ENCODE results near the gene CYP2D6. TPM values are rescaled to one million over a fixed set of nuclear protein-coding genes. Genes with fewer than 3 reads are reported as not detected.
A peak's percentile ranks its signal among the peaks of the same experiment; 100 is the strongest.
"Not testable (repeated sequence)": the region's sequence is repeated elsewhere in the genome, so short reads cannot be mapped to it uniquely, and the experiment has no call there.

The CYP2D6 gene
- total RNA-seq, 1 donor from 2014 or later, result 0.91 TPM

DNA sequence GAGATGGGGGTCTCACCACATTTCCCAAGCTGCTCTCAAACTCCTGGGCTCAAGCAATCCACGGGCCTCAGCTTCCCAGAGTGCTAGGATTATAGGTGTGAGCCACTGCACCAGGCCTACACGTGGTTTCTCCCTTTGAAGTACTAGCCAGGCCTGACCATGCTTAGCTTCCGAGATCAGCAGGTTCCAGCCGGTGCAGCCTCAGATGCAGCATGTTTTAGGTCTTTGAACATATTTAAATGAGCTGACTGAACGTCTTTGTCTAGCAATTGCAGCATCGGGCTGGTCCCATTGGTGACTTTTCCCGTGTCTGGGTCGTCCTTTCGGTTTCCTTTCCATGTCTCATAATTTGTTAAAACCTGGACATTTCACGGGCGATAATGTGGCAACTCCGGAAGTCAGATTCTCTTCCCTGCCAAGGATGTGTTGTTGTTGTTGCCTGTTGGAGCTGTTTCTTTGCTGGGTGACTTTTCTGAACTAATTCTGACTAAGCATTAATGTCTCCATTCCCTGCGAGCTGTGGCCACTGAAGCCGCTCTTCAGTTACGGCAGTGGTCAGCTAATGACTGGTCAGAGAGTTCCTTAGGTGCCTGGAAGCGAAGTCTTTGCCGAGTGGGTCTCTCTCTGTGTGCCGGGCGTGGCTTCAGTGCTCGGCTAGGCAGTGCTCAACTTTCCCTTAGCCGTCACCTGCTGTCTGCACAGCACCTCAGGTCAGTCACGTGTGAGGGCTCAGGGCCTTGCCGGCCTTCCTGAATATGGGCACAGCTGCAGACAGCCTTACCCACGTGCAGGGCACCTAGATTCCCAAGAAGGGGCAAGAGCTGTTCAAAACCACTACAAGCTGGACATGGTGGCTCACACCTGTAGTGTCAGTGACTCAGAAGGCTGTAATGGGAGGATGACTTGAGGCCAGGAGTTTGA is 3.8 kb upstream of the CYP2D6 start:
- no peaks in the 10 kb centered on the region for H3K27me3 ChIP-seq (ENCODE audit: insufficient read depth, low read length)
- no peak overlapping the region for H3K27ac ChIP-seq (ENCODE audit: low read depth, low read length)
- no peaks in the 10 kb centered on the region for H3K4me1 Mint-ChIP-seq (ENCODE audit: low read depth, unreplicated experiment)
- no peak overlapping the region for H3K4me2 ChIP-seq (ENCODE audit: low read length)
- DNase-seq (ENCODE audit: low read depth), result no peak
- no peak overlapping the region for H3K4me3 ChIP-seq (ENCODE audit: insufficient read depth, low read depth, low read length)
- H3K9ac ChIP-seq (ENCODE audit: low read length), result no peak overlapping the region
- H3K36me3 Mint-ChIP-seq (ENCODE audit: low read depth, unreplicated experiment), result peaks cover 6% of the 10 kb centered on the region
- no peaks in the 10 kb centered on the region for H3K79me2 ChIP-seq (ENCODE audit: insufficient read depth, low read length)
- no peak overlapping the region for H3K27ac Mint-ChIP-seq (ENCODE audit: unreplicated experiment)
- no peak overlapping the region for H2AFZ ChIP-seq (ENCODE audit: low read depth, low read length)
- no peaks in the 10 kb centered on the region for H3K36me3 ChIP-seq (ENCODE audit: insufficient read depth, low read length)
- H3K9me3 Mint-ChIP-seq (ENCODE audit: unreplicated experiment), result peaks cover 6% of the 10 kb centered on the region
- H3K27me3 Mint-ChIP-seq (ENCODE audit: low read depth, unreplicated experiment), result peaks cover 4% of the 10 kb centered on the region
- H3K4me3 Mint-ChIP-seq (ENCODE audit: unreplicated experiment), result no peak overlapping the region
- TF ChIP-seq EZH2 (IDR thresholded peaks at IDR 0.05; ENCODE audit: insufficient read depth, low read length) (no peak), CTCF (IDR thresholded peaks at IDR 0.05; ENCODE audit: insufficient read depth, low read depth, low read length) (no peak)
- no peak for FAIRE-seq
- no peaks in the 10 kb centered on the region for H4K20me1 ChIP-seq (ENCODE audit: insufficient read depth, low read length)
- H3K9me3 ChIP-seq (ENCODE audit: insufficient read depth, low read depth, low read length), result no peaks in the 10 kb centered on the region
- no peaks in the 10 kb centered on the region for H3K4me1 ChIP-seq (ENCODE audit: insufficient read depth, low read length)

DNA sequence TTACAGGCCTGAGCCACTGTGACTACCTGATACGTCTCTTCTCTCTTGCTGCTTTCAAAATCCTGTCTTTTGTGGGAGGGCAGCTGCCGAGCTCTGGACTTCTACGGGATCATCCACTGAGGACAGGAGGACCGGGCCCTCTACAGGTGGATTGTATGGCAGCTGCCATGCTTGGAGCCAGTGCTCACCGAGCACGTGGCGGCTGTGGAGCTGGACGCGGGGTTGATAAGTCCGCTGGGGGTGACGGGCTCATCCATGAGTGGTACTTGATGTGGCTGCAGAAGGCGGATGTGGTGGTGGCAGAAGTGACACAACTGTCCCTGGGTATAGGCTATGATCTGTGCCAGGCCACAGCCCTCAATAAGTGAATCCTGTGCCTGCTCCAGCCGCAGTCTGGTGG is 1.8 kb upstream of the CYP2D6 start:
- Histone ChIP-seq H3K9me3 (ENCODE audit: insufficient read depth, low read depth, low read length) (no peaks in the 10 kb centered on the region), H2AFZ (ENCODE audit: low read depth, low read length) (no peak overlapping the region), H3K9ac (ENCODE audit: low read length) (no peak overlapping the region), H3K4me3 (ENCODE audit: insufficient read depth, low read depth, low read length) (no peak overlapping the region), H3K79me2 (ENCODE audit: insufficient read depth, low read length) (no peaks in the 10 kb centered on the region), H4K20me1 (ENCODE audit: insufficient read depth, low read length) (no peaks in the 10 kb centered on the region), H3K27me3 (ENCODE audit: insufficient read depth, low read length) (no peaks in the 10 kb centered on the region), H3K4me1 (ENCODE audit: insufficient read depth, low read length) (no peaks in the 10 kb centered on the region), H3K27ac (ENCODE audit: low read depth, low read length) (no peak overlapping the region), H3K4me2 (ENCODE audit: low read length) (no peak overlapping the region), H3K36me3 (ENCODE audit: insufficient read depth, low read length) (no peaks in the 10 kb centered on the region)
- H3K4me3 Mint-ChIP-seq (ENCODE audit: unreplicated experiment), result no peak overlapping the region
- TF ChIP-seq CTCF (IDR thresholded peaks at IDR 0.05; ENCODE audit: insufficient read depth, low read depth, low read length) (no peak), EZH2 (IDR thresholded peaks at IDR 0.05; ENCODE audit: insufficient read depth, low read length) (no peak)
- FAIRE-seq (no peak), DNase-seq (ENCODE audit: low read depth) (no peak)
- peaks cover 6% of the 10 kb centered on the region for H3K36me3 Mint-ChIP-seq (ENCODE audit: low read depth, unreplicated experiment)
- peak overlapping the region; percentile 7 for H3K27ac Mint-ChIP-seq (ENCODE audit: unreplicated experiment)
- peaks cover 4% of the 10 kb centered on the region for H3K9me3 Mint-ChIP-seq (ENCODE audit: unreplicated experiment)
- peaks cover 5% of the 10 kb centered on the region for H3K27me3 Mint-ChIP-seq (ENCODE audit: low read depth, unreplicated experiment)
- H3K4me1 Mint-ChIP-seq (ENCODE audit: low read depth, unreplicated experiment), result no peaks in the 10 kb centered on the region

- H4K20me1 ChIP-seq (ENCODE audit: insufficient read depth, low read length), result no peaks in the 10 kb centered on the region
- no peaks in the 10 kb centered on the region for H3K4me1 ChIP-seq (ENCODE audit: insufficient read depth, low read length)
- Mint-ChIP-seq H3K9me3 (ENCODE audit: unreplicated experiment) (peaks cover 4% of the 10 kb centered on the region), H3K27me3 (ENCODE audit: low read depth, unreplicated experiment) (peaks cover 5% of the 10 kb centered on the region), H3K4me1 (ENCODE audit: low read depth, unreplicated experiment) (no peaks in the 10 kb centered on the region), H3K4me3 (ENCODE audit: unreplicated experiment) (no peak overlapping the region), H3K36me3 (ENCODE audit: low read depth, unreplicated experiment) (peaks cover 6% of the 10 kb centered on the region), H3K27ac (ENCODE audit: unreplicated experiment) (no peak overlapping the region)
- no peaks in the 10 kb centered on the region for H3K36me3 ChIP-seq (ENCODE audit: insufficient read depth, low read length)
- TF ChIP-seq CTCF (IDR thresholded peaks at IDR 0.05; ENCODE audit: insufficient read depth, low read depth, low read length), result no peak
- no peak for TF ChIP-seq EZH2 (IDR thresholded peaks at IDR 0.05; ENCODE audit: insufficient read depth, low read length)
- H3K27ac ChIP-seq (ENCODE audit: low read depth, low read length), result no peak overlapping the region
- no peak overlapping the region for H3K4me2 ChIP-seq (ENCODE audit: low read length)
- no peaks in the 10 kb centered on the region for H3K9me3 ChIP-seq (ENCODE audit: insufficient read depth, low read depth, low read length)
- no peak overlapping the region for H3K9ac ChIP-seq (ENCODE audit: low read length)
- H2AFZ ChIP-seq (ENCODE audit: low read depth, low read length), result no peak overlapping the region
- no peak overlapping the region for H3K4me3 ChIP-seq (ENCODE audit: insufficient read depth, low read depth, low read length)
- H3K79me2 ChIP-seq (ENCODE audit: insufficient read depth, low read length), result no peaks in the 10 kb centered on the region
- H3K27me3 ChIP-seq (ENCODE audit: insufficient read depth, low read length), result no peaks in the 10 kb centered on the region
- no peak for FAIRE-seq
- no peak for DNase-seq (ENCODE audit: low read depth)
Observed at GRCh38 chr22:42131562-42131961, 952 bp upstream of the CYP2D6 start.

- not testable (repeated sequence) for H3K27me3 ChIP-seq (ENCODE audit: insufficient read depth, low read length); FAIRE-seq; H3K79me2 ChIP-seq (ENCODE audit: insufficient read depth, low read length); H3K9me3 ChIP-seq (ENCODE audit: insufficient read depth, low read depth, low read length); DNase-seq (ENCODE audit: low read depth); H3K4me3 ChIP-seq (ENCODE audit: insufficient read depth, low read depth, low read length); H3K36me3 Mint-ChIP-seq (ENCODE audit: low read depth, unreplicated experiment); H3K4me1 ChIP-seq (ENCODE audit: insufficient read depth, low read length); H3K27ac Mint-ChIP-seq (ENCODE audit: unreplicated experiment); H2AFZ ChIP-seq (ENCODE audit: low read depth, low read length); H3K27ac ChIP-seq (ENCODE audit: low read depth, low read length); H3K4me2 ChIP-seq (ENCODE audit: low read length); H3K4me1 Mint-ChIP-seq (ENCODE audit: low read depth, unreplicated experiment); H3K9me3 Mint-ChIP-seq (ENCODE audit: unreplicated experiment); H3K9ac ChIP-seq (ENCODE audit: low read length); H4K20me1 ChIP-seq (ENCODE audit: insufficient read depth, low read length); H3K4me3 Mint-ChIP-seq (ENCODE audit: unreplicated experiment); H3K27me3 Mint-ChIP-seq (ENCODE audit: low read depth, unreplicated experiment); H3K36me3 ChIP-seq (ENCODE audit: insufficient read depth, low read length)
Observed at GRCh38 chr22:42130182-42130581, 428 bp downstream of the CYP2D6 start.

Data from astrocyte (in vitro differentiated cells and primary cell).